Kidney epithelial cell (primary cell): ENCODE measurements around the gene ZNF214. TPM values are rescaled to one million over a fixed set of nuclear protein-coding genes. Genes with fewer than 3 reads are reported as not detected.

ENCODE experiments used
- DNase-seq: peaks from one replicate; pipeline ENCODE4 v3.0.0-alpha.2; 2010; ENCODE audit warnings: low read depth
- H3K27me3 ChIP-seq: 2 replicates; pipeline ENCODE4 v1.6.0; 2011; ENCODE audit warnings: low read length; ENCODE audit not compliant: control insufficient read depth, insufficient read depth
- H3K36me3 ChIP-seq: 2 replicates; pipeline ENCODE4 v1.5.1; 2011; ENCODE audit warnings: low read length; ENCODE audit not compliant: control insufficient read depth, insufficient read depth
- H3K4me3 ChIP-seq: 2 replicates; pipeline ENCODE4 v1.5.1; 2011; ENCODE audit warnings: low read depth, mild to moderate bottlenecking, control low read depth, low read length
- CTCF ChIP-seq: IDR thresholded peaks from 2 replicates; pipeline ENCODE4 v1.5.1; 2011; ENCODE audit warnings: mild to moderate bottlenecking, moderate library complexity, low read length, control low read depth, inconsistent platforms; ENCODE audit not compliant: insufficient read depth, poor library complexity, severe bottlenecking
- total RNA-seq: library from RNA; depleted of rRNA; stranded (reverse); fragments of >200 nt; gene quantifications from 2 replicates; pipeline ENCODE4 v1.2.3, GENCODE V29; 2015

The ZNF214 gene
- total RNA-seq, 1 donor from 2014 or later: 4.0 TPM

DNA sequence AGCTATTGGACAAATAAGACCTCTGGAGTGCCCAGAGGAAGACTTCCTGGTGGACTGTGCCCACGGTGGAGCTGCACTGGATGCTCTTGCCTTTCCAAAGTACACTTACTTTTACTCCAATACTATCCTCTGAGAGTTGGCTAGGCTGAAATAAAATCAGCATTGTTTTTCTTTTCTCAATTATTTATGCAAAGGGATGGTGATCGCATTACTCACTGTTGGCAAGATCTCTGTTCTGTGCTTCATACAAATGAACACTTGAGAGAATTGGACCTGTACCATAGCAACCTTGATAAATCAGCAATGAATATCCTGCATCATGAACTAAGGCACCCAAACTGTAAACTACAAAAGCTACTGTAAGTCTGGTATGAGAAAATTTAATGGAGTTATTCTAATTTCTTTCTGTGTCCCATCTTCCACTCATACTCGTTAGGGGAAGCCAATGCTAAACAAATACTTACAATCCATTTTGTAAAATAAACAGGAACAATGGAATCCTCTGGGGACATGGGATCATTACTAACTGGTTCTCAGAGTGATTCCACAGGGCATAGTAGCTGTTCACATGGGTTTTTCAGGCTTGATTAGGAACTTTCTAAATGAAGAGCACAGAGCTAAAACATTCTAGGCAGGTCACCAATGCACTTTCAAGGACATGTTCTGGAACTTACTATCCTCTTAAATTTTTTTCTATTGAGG, 26.5 kb upstream of the ZNF214 start:
- Histone ChIP-seq H3K4me3 (no peak overlapping the region), H3K36me3 (no peaks in the 10 kb centered on the region), H3K27me3 (no peaks in the 10 kb centered on the region)
- no peak for TF ChIP-seq CTCF
- DNase-seq: no peak

DNA sequence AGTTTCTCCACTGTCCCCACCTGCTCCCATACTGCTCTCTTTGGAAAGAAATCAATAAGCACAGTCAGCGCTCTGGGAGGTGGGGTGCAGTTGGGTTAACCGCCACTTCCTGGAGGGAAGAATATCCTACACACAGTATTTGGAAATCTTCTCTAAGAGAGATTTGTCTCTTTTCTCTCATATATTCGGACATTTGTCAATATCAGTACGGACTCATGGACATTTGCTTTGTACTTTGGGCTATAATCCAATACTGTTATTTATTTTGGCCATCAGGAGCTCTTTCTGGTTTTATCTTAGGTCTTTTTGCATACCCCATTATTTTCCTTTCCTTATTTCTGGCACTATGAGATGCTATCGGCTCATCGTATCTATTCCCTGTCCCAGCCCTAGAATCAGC, 13.9 kb upstream of the ZNF214 start:
- H3K4me3 ChIP-seq: no peak overlapping the region
- no peaks in the 10 kb centered on the region for H3K27me3 ChIP-seq
- H3K36me3 ChIP-seq: no peaks in the 10 kb centered on the region
- no peak for DNase-seq
- no peak for TF ChIP-seq CTCF

DNA sequence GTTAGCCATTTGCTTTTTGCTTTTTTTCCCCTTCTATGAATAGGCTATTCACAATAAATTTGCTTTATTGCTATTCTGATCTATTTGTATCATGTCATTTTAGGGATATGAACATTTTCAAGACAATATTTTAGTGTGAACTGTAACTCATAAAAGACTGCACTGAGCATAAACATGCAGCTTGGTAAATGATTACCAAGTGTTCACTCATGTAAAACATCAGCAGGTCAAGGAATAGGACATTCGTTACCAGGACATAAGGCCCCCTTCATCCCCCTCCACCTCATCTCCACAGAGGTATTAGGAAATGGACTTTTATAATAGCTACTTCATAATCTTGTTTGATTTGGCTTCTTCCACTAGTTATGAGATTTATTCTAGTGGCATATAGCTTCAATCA, 12.5 kb upstream of the ZNF214 start:
- no peak overlapping the region for H3K4me3 ChIP-seq
- TF ChIP-seq CTCF: no peak
- no peaks in the 10 kb centered on the region for H3K36me3 ChIP-seq
- no peak for DNase-seq
- H3K27me3 ChIP-seq: no peaks in the 10 kb centered on the region

GRCh38 chr11:7031471-7031871, 11.3 kb upstream of the ZNF214 start:
- H3K4me3 ChIP-seq: no peak overlapping the region
- no peak for TF ChIP-seq CTCF

GRCh38 chr11:7030836-7031235, 10.7 kb upstream of the ZNF214 start:
- no peaks in the 10 kb centered on the region for H3K36me3 ChIP-seq
- H3K27me3 ChIP-seq: no peaks in the 10 kb centered on the region
- DNase-seq: no peak
- no peak for TF ChIP-seq CTCF
- no peak overlapping the region for H3K4me3 ChIP-seq

More at GRCh38 chr11:7031471-7031871, 11.3 kb upstream of the ZNF214 start:
- Histone ChIP-seq H3K27me3 (no peaks in the 10 kb centered on the region), H3K36me3 (no peaks in the 10 kb centered on the region)
- DNase-seq: no peak

DNA sequence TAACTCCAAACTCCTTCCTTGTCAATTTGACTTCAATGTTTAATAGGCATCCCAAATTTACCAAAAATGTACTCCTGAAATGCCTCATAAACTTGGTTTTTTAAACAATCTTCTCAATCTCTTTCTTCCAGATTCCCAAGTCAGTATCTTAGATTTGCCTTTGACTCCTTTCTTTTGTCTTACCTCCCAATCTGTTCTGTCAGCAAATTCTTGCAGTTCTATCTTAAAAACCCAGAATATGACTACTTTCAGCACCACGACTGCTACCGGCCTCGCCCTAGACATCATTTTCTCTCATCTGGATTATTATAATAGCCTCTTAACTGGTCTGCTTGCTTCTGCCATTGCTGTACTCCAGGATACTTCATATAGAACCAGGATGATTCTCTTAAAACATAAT, 8.0 kb upstream of the ZNF214 start:
- TF ChIP-seq CTCF: no peak
- Histone ChIP-seq H3K4me3 (no peak overlapping the region), H3K36me3 (no peaks in the 10 kb centered on the region), H3K27me3 (no peaks in the 10 kb centered on the region)
- no peak for DNase-seq
